Measurements from ENCODE around the gene B3GALT6.

DNA sequence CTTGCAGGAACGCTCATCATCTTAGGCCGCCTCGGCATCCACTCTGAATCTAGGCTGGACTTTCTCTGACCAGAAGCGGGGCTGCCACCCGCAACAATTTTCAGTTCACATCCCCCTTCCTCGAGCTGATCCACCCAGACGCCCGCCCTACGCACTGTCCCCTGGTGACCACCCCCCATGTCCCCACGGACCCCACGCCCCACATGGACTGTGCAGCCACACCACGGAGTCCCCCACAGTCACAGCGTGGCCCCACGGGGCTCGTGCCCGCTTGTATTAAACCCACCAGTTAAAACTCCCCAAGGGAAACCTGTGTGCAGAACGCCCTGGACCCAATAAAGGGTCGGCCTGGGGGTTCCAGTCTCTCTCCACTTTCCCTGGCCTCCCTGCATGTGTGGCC lies 27.5 kb downstream of the B3GALT6 start:
- TF ChIP-seq, protein P1, sequence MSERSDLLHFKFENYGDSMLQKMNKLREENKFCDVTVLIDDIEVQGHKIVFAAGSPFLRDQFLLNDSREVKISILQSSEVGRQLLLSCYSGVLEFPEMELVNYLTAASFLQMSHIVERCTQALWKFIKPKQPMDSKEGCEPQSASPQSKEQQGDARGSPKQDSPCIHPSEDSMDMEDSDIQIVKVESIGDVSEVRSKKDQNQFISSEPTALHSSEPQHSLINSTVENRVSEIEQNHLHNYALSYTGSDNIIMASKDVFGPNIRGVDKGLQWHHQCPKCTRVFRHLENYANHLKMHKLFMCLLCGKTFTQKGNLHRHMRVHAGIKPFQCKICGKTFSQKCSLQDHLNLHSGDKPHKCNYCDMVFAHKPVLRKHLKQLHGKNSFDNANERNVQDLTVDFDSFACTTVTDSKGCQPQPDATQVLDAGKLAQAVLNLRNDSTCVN (tag by site-specific recombination; optimal IDR thresholded peaks at IDR 0.05): no peak
- no peak for TF ChIP-seq YY1 (tag by site-specific recombination; IDR thresholded peaks at IDR 0.05)
- no peak for TF ChIP-seq CTCF (tag by site-specific recombination; IDR thresholded peaks at IDR 0.05)
- no peak for TF ChIP-seq ZNF19 (tag by site-specific recombination; IDR thresholded peaks at IDR 0.05; ENCODE audit: low read depth)
- TF ChIP-seq, protein P2, sequence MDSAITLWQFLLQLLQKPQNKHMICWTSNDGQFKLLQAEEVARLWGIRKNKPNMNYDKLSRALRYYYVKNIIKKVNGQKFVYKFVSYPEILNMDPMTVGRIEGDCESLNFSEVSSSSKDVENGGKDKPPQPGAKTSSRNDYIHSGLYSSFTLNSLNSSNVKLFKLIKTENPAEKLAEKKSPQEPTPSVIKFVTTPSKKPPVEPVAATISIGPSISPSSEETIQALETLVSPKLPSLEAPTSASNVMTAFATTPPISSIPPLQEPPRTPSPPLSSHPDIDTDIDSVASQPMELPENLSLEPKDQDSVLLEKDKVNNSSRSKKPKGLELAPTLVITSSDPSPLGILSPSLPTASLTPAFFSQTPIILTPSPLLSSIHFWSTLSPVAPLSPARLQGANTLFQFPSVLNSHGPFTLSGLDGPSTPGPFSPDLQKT (IDR thresholded peaks at IDR 0.05; ENCODE audit: borderline replicate concordance, low read depth, low read length): no peak
- no peak for TF ChIP-seq ZNF114 (tag by site-specific recombination; IDR thresholded peaks at IDR 0.05)
- TF ChIP-seq, protein P3, sequence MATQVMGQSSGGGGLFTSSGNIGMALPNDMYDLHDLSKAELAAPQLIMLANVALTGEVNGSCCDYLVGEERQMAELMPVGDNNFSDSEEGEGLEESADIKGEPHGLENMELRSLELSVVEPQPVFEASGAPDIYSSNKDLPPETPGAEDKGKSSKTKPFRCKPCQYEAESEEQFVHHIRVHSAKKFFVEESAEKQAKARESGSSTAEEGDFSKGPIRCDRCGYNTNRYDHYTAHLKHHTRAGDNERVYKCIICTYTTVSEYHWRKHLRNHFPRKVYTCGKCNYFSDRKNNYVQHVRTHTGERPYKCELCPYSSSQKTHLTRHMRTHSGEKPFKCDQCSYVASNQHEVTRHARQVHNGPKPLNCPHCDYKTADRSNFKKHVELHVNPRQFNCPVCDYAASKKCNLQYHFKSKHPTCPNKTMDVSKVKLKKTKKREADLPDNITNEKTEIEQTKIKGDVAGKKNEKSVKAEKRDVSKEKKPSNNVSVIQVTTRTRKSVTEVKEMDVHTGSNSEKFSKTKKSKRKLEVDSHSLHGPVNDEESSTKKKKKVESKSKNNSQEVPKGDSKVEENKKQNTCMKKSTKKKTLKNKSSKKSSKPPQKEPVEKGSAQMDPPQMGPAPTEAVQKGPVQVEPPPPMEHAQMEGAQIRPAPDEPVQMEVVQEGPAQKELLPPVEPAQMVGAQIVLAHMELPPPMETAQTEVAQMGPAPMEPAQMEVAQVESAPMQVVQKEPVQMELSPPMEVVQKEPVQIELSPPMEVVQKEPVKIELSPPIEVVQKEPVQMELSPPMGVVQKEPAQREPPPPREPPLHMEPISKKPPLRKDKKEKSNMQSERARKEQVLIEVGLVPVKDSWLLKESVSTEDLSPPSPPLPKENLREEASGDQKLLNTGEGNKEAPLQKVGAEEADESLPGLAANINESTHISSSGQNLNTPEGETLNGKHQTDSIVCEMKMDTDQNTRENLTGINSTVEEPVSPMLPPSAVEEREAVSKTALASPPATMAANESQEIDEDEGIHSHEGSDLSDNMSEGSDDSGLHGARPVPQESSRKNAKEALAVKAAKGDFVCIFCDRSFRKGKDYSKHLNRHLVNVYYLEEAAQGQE (tag by site-specific recombination; IDR thresholded peaks at IDR 0.05): no peak
- TF ChIP-seq ZFP37 (tag by site-specific recombination; IDR thresholded peaks at IDR 0.05): no peak
- TF ChIP-seq ZNF24 (tag by site-specific recombination; IDR thresholded peaks at IDR 0.05): no peak
- TF ChIP-seq ZNF292 (tag by site-specific recombination; IDR thresholded peaks at IDR 0.05; ENCODE audit: borderline replicate concordance, low read depth): no peak
